Testis (tissue), 2 donors: Measurements from ENCODE around the gene PTPRE.

ENCODE experiments used
- CTCF ChIP-seq, 3 experiments: fragments of 450-650 bp in 2 of 3; fragments of 200-600 bp in 1 of 3; sonication (generic) in 1 of 3; IDR thresholded peaks; one replicate each; pipeline ENCODE4 v1.5.1; 2016 to 2019; ENCODE audit warnings: antibody characterized with exemption in 3 of 3, mild to moderate bottlenecking in 2 of 3, moderate library complexity in 1 of 3
- POLR2A ChIP-seq: fragments of 450-650 bp; IDR thresholded peaks from one replicate; pipeline ENCODE4 v1.6.1; 2017; ENCODE audit warnings: antibody characterized with exemption, mild to moderate bottlenecking, moderate library complexity

- no peak for TF ChIP-seq CTCF (IDR thresholded peaks at IDR 0.05)
- no peak for TF ChIP-seq POLR2A
Measured at GRCh38 chr10:128125944-128126764, 219.3 kb downstream of the PTPRE start, which contains the start of gene MKI67.
